ENCODE data around the gene CPSF2.
"Not testable (repeated sequence)": the region's sequence is repeated elsewhere in the genome, so short reads cannot be mapped to it uniquely, and the experiment has no call there.

The CPSF2 gene

GRCh38 chr14:92207012-92207927 is 85.5 kb downstream of the CPSF2 start:
- H2AFZ ChIP-seq (ENCODE audit: low read depth, low read length): no peak overlapping the region
- no peaks in the 10 kb centered on the region for H3K36me3 ChIP-seq (ENCODE audit: control insufficient read depth in 1 of 2, insufficient read depth in 2 of 2, low read depth in 1 of 2, low read length in 2 of 2)
- no peak overlapping the region for H2BK12ac ChIP-seq (ENCODE audit: low read length in 2 of 2)
- H4K91ac ChIP-seq (ENCODE audit: low read length): no peak overlapping the region
- no peak overlapping the region for H4K8ac ChIP-seq (ENCODE audit: low read length)
- H3K23ac ChIP-seq (ENCODE audit: low read length in 2 of 2): no peak overlapping the region
- WGBS: 56% methylated on average over 15 of the region's 17 CpGs
- no peak overlapping the region for H3K27ac ChIP-seq (ENCODE audit: low read length, poor library complexity, severe bottlenecking)
- H3K9me3 ChIP-seq (ENCODE audit: control insufficient read depth, low read length): no peaks in the 10 kb centered on the region
- no peak overlapping the region for H3K9ac ChIP-seq (ENCODE audit: low read length)
- H2BK120ac ChIP-seq (ENCODE audit: low read depth, low read length): no peak overlapping the region
- no peak overlapping the region for H2BK15ac ChIP-seq (ENCODE audit: low read depth, poor library complexity, severe bottlenecking)
- H3K18ac ChIP-seq (ENCODE audit: low read depth in 1 of 2, low read length in 2 of 2): no peak overlapping the region
- H3K4me1 ChIP-seq (ENCODE audit: control insufficient read depth, insufficient read depth, low read depth, low read length): no peaks in the 10 kb centered on the region
- no peak for DNase-seq
- H3K27me3 ChIP-seq (ENCODE audit: control insufficient read depth in 1 of 2, insufficient read depth in 1 of 2, low read length in 2 of 2): peaks cover 4 to 52% of the 10 kb centered on the region in 2 experiments
- H3K4me2 ChIP-seq (ENCODE audit: low read length, poor library complexity, severe bottlenecking): no peak overlapping the region
- H3K14ac ChIP-seq (ENCODE audit: low read length in 2 of 2): no peak overlapping the region
- H3K4me3 ChIP-seq (ENCODE audit: insufficient read depth in 1 of 2, low read depth in 1 of 2, low read length in 2 of 2): no peak overlapping the region
- no peak overlapping the region for H2BK5ac ChIP-seq (ENCODE audit: low read depth, low read length, poor library complexity, severe bottlenecking)
- no peaks in the 10 kb centered on the region for H3K79me1 ChIP-seq (replicated peaks; ENCODE audit: low read length, poor library complexity, severe bottlenecking)
- H2AK5ac ChIP-seq (ENCODE audit: low read length, severe bottlenecking): no peak overlapping the region
- H3K4ac ChIP-seq (ENCODE audit: low read depth in 1 of 2, low read length in 2 of 2): no peak overlapping the region

GRCh38 chr14:92207928-92208265 is 86.1 kb downstream of the CPSF2 start:
- no peak overlapping the region for H2BK120ac ChIP-seq (ENCODE audit: low read depth, low read length)
- H4K91ac ChIP-seq (ENCODE audit: low read length): no peak overlapping the region
- H3K36me3 ChIP-seq (ENCODE audit: control insufficient read depth in 1 of 2, insufficient read depth in 2 of 2, low read depth in 1 of 2, low read length in 2 of 2): no peaks in the 10 kb centered on the region
- H3K14ac ChIP-seq (ENCODE audit: low read length in 2 of 2): no peak overlapping the region
- 84% methylated on average over 6 of the region's 6 CpGs for WGBS
- H2BK15ac ChIP-seq (ENCODE audit: low read depth, poor library complexity, severe bottlenecking): no peak overlapping the region
- no peaks in the 10 kb centered on the region for H3K4me1 ChIP-seq (ENCODE audit: control insufficient read depth, insufficient read depth, low read depth, low read length)
- no peak overlapping the region for H4K8ac ChIP-seq (ENCODE audit: low read length)
- H3K79me1 ChIP-seq (replicated peaks; ENCODE audit: low read length, poor library complexity, severe bottlenecking): no peaks in the 10 kb centered on the region
- H3K9me3 ChIP-seq (ENCODE audit: control insufficient read depth, low read length): no peaks in the 10 kb centered on the region
- no peak overlapping the region for H2BK12ac ChIP-seq (ENCODE audit: low read length in 2 of 2)
- no peak overlapping the region for H3K4me2 ChIP-seq (ENCODE audit: low read length, poor library complexity, severe bottlenecking)
- H3K27ac ChIP-seq (ENCODE audit: low read length, poor library complexity, severe bottlenecking): no peak overlapping the region
- H3K27me3 ChIP-seq (ENCODE audit: control insufficient read depth in 1 of 2, insufficient read depth in 1 of 2, low read length in 2 of 2): peaks cover 4 to 45% of the 10 kb centered on the region in 2 experiments
- no peak overlapping the region for H2AFZ ChIP-seq (ENCODE audit: low read depth, low read length)
- H3K4ac ChIP-seq (ENCODE audit: low read depth in 1 of 2, low read length in 2 of 2): no peak overlapping the region
- no peak overlapping the region for H2AK5ac ChIP-seq (ENCODE audit: low read length, severe bottlenecking)
- H3K18ac ChIP-seq (ENCODE audit: low read depth in 1 of 2, low read length in 2 of 2): no peak overlapping the region
- no peak overlapping the region for H3K23ac ChIP-seq (ENCODE audit: low read length in 2 of 2)
- no peak overlapping the region for H3K9ac ChIP-seq (ENCODE audit: low read length)
- H2BK5ac ChIP-seq (ENCODE audit: low read depth, low read length, poor library complexity, severe bottlenecking): no peak overlapping the region
- no peak for DNase-seq
- no peak overlapping the region for H3K4me3 ChIP-seq (ENCODE audit: insufficient read depth in 1 of 2, low read depth in 1 of 2, low read length in 2 of 2)

- Histone ChIP-seq H3K4me3 (ENCODE audit: insufficient read depth in 1 of 2, low read depth in 1 of 2, low read length in 2 of 2) (no peak overlapping the region), H3K18ac (ENCODE audit: low read depth in 1 of 2, low read length in 2 of 2) (no peak overlapping the region), H3K14ac (ENCODE audit: low read length in 2 of 2) (no peak overlapping the region), H3K4ac (ENCODE audit: low read depth in 1 of 2, low read length in 2 of 2) (no peak overlapping the region), H2BK120ac (ENCODE audit: low read depth, low read length) (no peak overlapping the region), H3K23ac (ENCODE audit: low read length in 2 of 2) (no peak overlapping the region), H3K27ac (ENCODE audit: low read length, poor library complexity, severe bottlenecking) (no peak overlapping the region), H3K9ac (ENCODE audit: low read length) (no peak overlapping the region), H4K8ac (ENCODE audit: low read length) (no peak overlapping the region), H4K91ac (ENCODE audit: low read length) (no peak overlapping the region), H2AFZ (ENCODE audit: low read depth, low read length) (no peak overlapping the region), H3K4me1 (ENCODE audit: control insufficient read depth, insufficient read depth, low read depth, low read length) (no peaks in the 10 kb centered on the region), H3K4me2 (ENCODE audit: low read length, poor library complexity, severe bottlenecking) (no peak overlapping the region), H3K36me3 (ENCODE audit: control insufficient read depth in 1 of 2, insufficient read depth in 2 of 2, low read depth in 1 of 2, low read length in 2 of 2) (no peaks in the 10 kb centered on the region), H2AK5ac (ENCODE audit: low read length, severe bottlenecking) (no peak overlapping the region), H3K79me1 (replicated peaks; ENCODE audit: low read length, poor library complexity, severe bottlenecking) (no peaks in the 10 kb centered on the region), H2BK12ac (ENCODE audit: low read length in 2 of 2) (no peak overlapping the region), H2BK5ac (ENCODE audit: low read depth, low read length, poor library complexity, severe bottlenecking) (no peak overlapping the region), H3K9me3 (ENCODE audit: control insufficient read depth, low read length) (no peaks in the 10 kb centered on the region), H2BK15ac (ENCODE audit: low read depth, poor library complexity, severe bottlenecking) (no peak overlapping the region), H3K27me3 (ENCODE audit: control insufficient read depth in 1 of 2, insufficient read depth in 1 of 2, low read length in 2 of 2) (peaks cover 0 to 33% of the 10 kb centered on the region in 2 experiments)
- DNase-seq: no peak
- WGBS: 67% methylated on average over 14 of the region's 14 CpGs
Observed at GRCh38 chr14:92209141-92209540, 87.4 kb downstream of the CPSF2 start.

- not testable (repeated sequence) for H2BK15ac ChIP-seq (ENCODE audit: low read depth, poor library complexity, severe bottlenecking); H3K4me3 ChIP-seq (ENCODE audit: insufficient read depth in 1 of 2, low read depth in 1 of 2, low read length in 2 of 2); H2BK12ac ChIP-seq (ENCODE audit: low read length in 2 of 2); H3K9me3 ChIP-seq (ENCODE audit: control insufficient read depth, low read length); H3K4ac ChIP-seq (ENCODE audit: low read depth in 1 of 2, low read length in 2 of 2); H2BK120ac ChIP-seq (ENCODE audit: low read depth, low read length); DNase-seq; H3K27me3 ChIP-seq (ENCODE audit: control insufficient read depth in 1 of 2, insufficient read depth in 1 of 2, low read length in 2 of 2); H3K79me1 ChIP-seq (replicated peaks; ENCODE audit: low read length, poor library complexity, severe bottlenecking); H2AK5ac ChIP-seq (ENCODE audit: low read length, severe bottlenecking); H2AFZ ChIP-seq (ENCODE audit: low read depth, low read length); H2BK5ac ChIP-seq (ENCODE audit: low read depth, low read length, poor library complexity, severe bottlenecking); H4K91ac ChIP-seq (ENCODE audit: low read length); H3K18ac ChIP-seq (ENCODE audit: low read depth in 1 of 2, low read length in 2 of 2); H3K4me1 ChIP-seq (ENCODE audit: control insufficient read depth, insufficient read depth, low read depth, low read length); H3K9ac ChIP-seq (ENCODE audit: low read length); H3K14ac ChIP-seq (ENCODE audit: low read length in 2 of 2); H3K23ac ChIP-seq (ENCODE audit: low read length in 2 of 2); H4K8ac ChIP-seq (ENCODE audit: low read length); H3K27ac ChIP-seq (ENCODE audit: low read length, poor library complexity, severe bottlenecking); H3K36me3 ChIP-seq (ENCODE audit: control insufficient read depth in 1 of 2, insufficient read depth in 2 of 2, low read depth in 1 of 2, low read length in 2 of 2); H3K4me2 ChIP-seq (ENCODE audit: low read length, poor library complexity, severe bottlenecking)
- WGBS: 96% methylated on average over 3 of the region's 3 CpGs
Observed at GRCh38 chr14:92213125-92213524, 91.4 kb downstream of the CPSF2 start.
